IgD-negative memory B cell (primary cell): Measurements from ENCODE around the gene PDE6A. TPM values are rescaled to one million over a fixed set of nuclear protein-coding genes. Genes with fewer than 3 reads are reported as not detected.
"Not testable (repeated sequence)": the region's sequence is repeated elsewhere in the genome, so short reads cannot be mapped to it uniquely, and the experiment has no call there.

Source experiments
- H3K27ac Mint-ChIP-seq, 3 donors: one replicate each; pipeline ENCODE4 v1.8.0; 2020 to 2022; ENCODE audit warnings: mild to moderate bottlenecking in 3 of 3, mixed read lengths in 3 of 3, moderate library complexity in 1 of 3
- H3K27me3 Mint-ChIP-seq: one replicate; pipeline ENCODE4 v1.8.0; 2021; ENCODE audit warnings: mixed read lengths
- H3K36me3 Mint-ChIP-seq: one replicate; pipeline ENCODE4 v1.8.0; 2020; ENCODE audit warnings: mild to moderate bottlenecking, mixed read lengths
- H3K4me1 Mint-ChIP-seq, 3 donors: one replicate each; pipeline ENCODE4 v1.8.0; 2020 to 2022; ENCODE audit warnings: mixed read lengths in 3 of 3, mild to moderate bottlenecking in 1 of 3
- H3K4me3 Mint-ChIP-seq, 4 donors: one replicate each; pipeline ENCODE4 v1.8.0; 2020 to 2022; ENCODE audit warnings: mild to moderate bottlenecking in 4 of 4, mixed read lengths in 4 of 4, moderate library complexity in 3 of 4
- H3K9me3 Mint-ChIP-seq, 3 donors: one replicate each; pipeline ENCODE4 v1.8.0; 2020 to 2021; ENCODE audit warnings: mixed read lengths in 3 of 3, mild to moderate bottlenecking in 1 of 3
- polyA plus RNA-seq: library from polyadenylated mRNA; unstranded; fragments of 300-500 nt; fragmentation: Illumina TruSeq; gene quantifications from one replicate; pipeline ENCODE4 v1.2.3, GENCODE V29; 2021

Gene PDE6A
- polyA plus RNA-seq, 1 donor from 2014 or later = 0.05 TPM

- no peak overlapping the region for H3K27ac Mint-ChIP-seq
- no peak overlapping the region for H3K4me3 Mint-ChIP-seq
- peaks cover 0 to 4% (median 1%) of the 10 kb centered on the region in 3 donors for H3K4me1 Mint-ChIP-seq
- peaks cover 4% of the 10 kb centered on the region for H3K27me3 Mint-ChIP-seq
- no peaks in the 10 kb centered on the region for H3K9me3 Mint-ChIP-seq
- H3K36me3 Mint-ChIP-seq = peaks cover 1% of the 10 kb centered on the region
Observed at GRCh38 chr5:149902177-149902576, 42.4 kb downstream of the PDE6A start.

GRCh38 chr5:149901511-149901910 is 43.1 kb downstream of the PDE6A start:
- Mint-ChIP-seq H3K36me3 (peaks cover 1% of the 10 kb centered on the region), H3K27me3 (peaks cover 8% of the 10 kb centered on the region), H3K4me1 (peaks cover 0 to 4% (median 1%) of the 10 kb centered on the region in 3 donors), H3K9me3 (no peaks in the 10 kb centered on the region), H3K4me3 (no peak overlapping the region), H3K27ac (no peak overlapping the region)

GRCh38 chr5:149900390-149900789 is 44.2 kb downstream of the PDE6A start:
- H3K4me1 Mint-ChIP-seq = peaks cover 0 to 4% (median 1%) of the 10 kb centered on the region in 3 donors
- peaks cover 8% of the 10 kb centered on the region for H3K27me3 Mint-ChIP-seq
- no peaks in the 10 kb centered on the region for H3K36me3 Mint-ChIP-seq
- no peaks in the 10 kb centered on the region for H3K9me3 Mint-ChIP-seq
- no peak overlapping the region for H3K27ac Mint-ChIP-seq
- no peak overlapping the region for H3K4me3 Mint-ChIP-seq

- Mint-ChIP-seq H3K9me3 (no peaks in the 10 kb centered on the region), H3K4me3 (no peak overlapping the region), H3K27me3 (peaks cover 8% of the 10 kb centered on the region), H3K4me1 (no peaks in the 10 kb centered on the region), H3K27ac (no peak overlapping the region), H3K36me3 (no peaks in the 10 kb centered on the region)
Observed at GRCh38 chr5:149898811-149899210, 45.8 kb downstream of the PDE6A start.

GRCh38 chr5:149895416-149896345 is 48.9 kb downstream of the PDE6A start:
- Mint-ChIP-seq H3K36me3 (no peaks in the 10 kb centered on the region), H3K4me3 (no peak overlapping the region), H3K9me3 (no peaks in the 10 kb centered on the region), H3K27ac (peak overlapping the region in 1 of 3 donors; percentile 25), H3K4me1 (no peaks in the 10 kb centered on the region), H3K27me3 (peaks cover 6% of the 10 kb centered on the region)

GRCh38 chr5:149894237-149894636 is 50.4 kb downstream of the PDE6A start:
- Mint-ChIP-seq H3K4me3 (no peak overlapping the region), H3K36me3 (no peaks in the 10 kb centered on the region), H3K27ac (no peak overlapping the region), H3K9me3 (no peaks in the 10 kb centered on the region), H3K27me3 (peaks cover 4% of the 10 kb centered on the region), H3K4me1 (no peaks in the 10 kb centered on the region)

- no peaks in the 10 kb centered on the region for H3K36me3 Mint-ChIP-seq
- no peaks in the 10 kb centered on the region for H3K9me3 Mint-ChIP-seq
- no peak overlapping the region for H3K4me3 Mint-ChIP-seq
- H3K27me3 Mint-ChIP-seq = peaks cover 4% of the 10 kb centered on the region
- H3K4me1 Mint-ChIP-seq = no peaks in the 10 kb centered on the region
- H3K27ac Mint-ChIP-seq = no peak overlapping the region
Observed at GRCh38 chr5:149893403-149893931, 51.1 kb downstream of the PDE6A start.

- Mint-ChIP-seq H3K27me3 (peaks cover 4% of the 10 kb centered on the region), H3K36me3 (no peaks in the 10 kb centered on the region), H3K4me3 (no peak overlapping the region), H3K9me3 (no peaks in the 10 kb centered on the region), H3K4me1 (no peaks in the 10 kb centered on the region), H3K27ac (no peak overlapping the region)
Observed at GRCh38 chr5:149892594-149892993, 52.0 kb downstream of the PDE6A start.

DNA sequence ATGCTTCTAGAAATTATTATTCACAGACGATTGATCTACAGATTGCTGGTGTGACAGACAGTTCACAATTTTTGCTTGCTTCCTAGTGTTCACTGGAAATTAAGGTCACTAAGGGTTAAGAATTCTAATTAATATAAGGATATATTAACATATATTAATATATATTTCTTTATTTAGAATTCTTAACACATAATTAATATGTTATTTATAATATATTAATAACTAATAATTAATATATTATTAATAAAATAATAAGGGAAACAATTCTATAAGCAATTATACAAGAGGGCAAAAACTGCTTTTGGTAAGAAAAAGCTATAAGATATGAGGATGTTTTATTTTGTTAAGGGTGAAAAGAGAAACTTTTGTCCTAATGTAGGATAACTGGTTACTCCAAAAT is 56.3 kb downstream of the PDE6A start:
- H3K9me3 Mint-ChIP-seq = no peaks in the 10 kb centered on the region
- peaks cover 5% of the 10 kb centered on the region for H3K27me3 Mint-ChIP-seq
- H3K36me3 Mint-ChIP-seq = no peaks in the 10 kb centered on the region
- H3K4me3 Mint-ChIP-seq = no peak overlapping the region
- no peaks in the 10 kb centered on the region for H3K4me1 Mint-ChIP-seq
- H3K27ac Mint-ChIP-seq = no peak overlapping the region

DNA sequence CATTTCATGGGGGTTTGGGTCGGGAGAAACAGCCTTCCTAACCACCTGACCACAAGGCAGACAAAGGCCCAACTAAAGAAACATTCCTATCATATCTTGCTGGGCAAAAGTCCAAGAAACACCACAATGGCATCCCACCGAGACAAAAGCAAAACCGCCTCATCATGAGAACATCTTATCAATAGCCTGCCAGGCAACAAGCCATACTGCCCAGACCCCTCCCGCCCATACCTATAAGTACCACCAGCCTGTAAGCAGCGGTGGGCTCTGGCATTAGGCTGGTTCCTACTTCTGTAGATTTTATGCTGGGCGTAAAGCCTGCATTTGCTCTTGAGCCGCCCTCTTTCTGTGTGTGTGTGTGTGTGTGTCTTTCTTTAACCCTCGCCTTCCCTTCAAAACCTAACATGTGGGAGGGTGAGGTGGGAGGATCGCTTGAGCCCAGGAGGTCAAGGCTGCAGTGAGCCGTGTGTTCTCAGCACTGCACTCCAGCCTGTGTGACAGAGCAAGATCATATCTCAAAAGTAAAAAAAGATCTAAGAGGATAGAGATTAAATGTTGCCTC is 56.9 kb downstream of the PDE6A start:
- Mint-ChIP-seq H3K4me3 (no peak overlapping the region), H3K4me1 (no peaks in the 10 kb centered on the region), H3K36me3 (no peaks in the 10 kb centered on the region), H3K9me3 (no peaks in the 10 kb centered on the region), H3K27ac (peak overlapping the region in 1 of 3 donors; percentile 68), H3K27me3 (peaks cover 5% of the 10 kb centered on the region)

DNA sequence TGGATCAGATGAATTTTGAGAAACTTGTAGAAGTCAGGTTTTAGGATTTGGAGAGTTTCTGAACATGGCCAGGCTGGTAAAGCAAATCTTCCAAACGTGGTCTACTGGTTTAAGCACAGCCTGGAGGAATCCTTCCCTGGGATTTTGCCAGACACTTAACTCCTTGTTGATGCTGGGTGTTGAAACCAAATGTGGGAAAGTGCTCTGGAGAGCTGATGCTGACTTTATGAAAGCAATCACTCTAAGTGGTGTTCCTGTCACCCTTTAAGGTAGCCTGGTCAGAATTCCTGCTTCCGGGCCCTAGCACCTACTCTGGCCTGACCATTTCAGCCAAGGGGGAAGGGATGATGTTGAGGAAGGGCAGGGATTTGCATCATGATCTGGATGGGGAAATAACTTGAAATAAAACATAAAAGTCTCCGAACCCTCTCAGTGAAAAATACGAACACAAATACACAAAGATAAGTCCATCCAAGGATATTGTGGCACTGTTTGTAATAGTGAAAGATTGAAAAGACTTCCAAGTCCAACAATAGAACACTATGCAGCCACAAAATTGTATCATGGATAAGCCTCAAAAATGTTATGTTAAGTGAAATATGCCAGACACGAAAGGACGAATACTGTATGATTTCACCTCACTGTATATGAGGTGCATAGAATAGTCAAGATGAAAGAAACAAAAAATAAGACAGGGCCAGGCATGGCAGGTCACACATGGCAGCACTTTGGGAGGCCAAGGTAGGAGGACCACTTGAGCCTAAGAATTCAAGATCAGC is 57.7 kb downstream of the PDE6A start:
- Mint-ChIP-seq H3K27me3 (peaks cover 5% of the 10 kb centered on the region), H3K9me3 (no peaks in the 10 kb centered on the region), H3K4me3 (no peak overlapping the region), H3K4me1 (no peaks in the 10 kb centered on the region), H3K36me3 (no peaks in the 10 kb centered on the region), H3K27ac (no peak overlapping the region)

DNA sequence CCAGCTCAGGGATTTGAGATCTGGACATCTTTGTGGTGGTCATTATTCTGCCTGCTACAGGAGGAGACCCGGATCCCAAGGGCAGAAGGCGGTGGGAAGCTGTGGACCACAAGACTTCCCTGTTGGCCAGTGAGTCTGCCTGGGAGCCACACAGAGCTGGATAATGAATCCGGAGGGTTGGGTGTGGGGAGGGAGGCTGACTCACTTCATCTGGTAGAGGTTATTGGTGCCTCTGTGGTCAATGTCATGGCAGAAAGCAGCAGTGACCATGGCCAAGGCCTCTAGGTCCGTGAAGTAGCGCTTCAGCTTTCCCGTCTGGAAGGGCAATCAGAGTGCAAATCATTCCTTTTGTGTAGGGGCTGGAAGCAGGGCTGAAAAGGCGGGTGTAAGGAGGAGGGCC is 58.5 kb downstream of the PDE6A start:
- Mint-ChIP-seq H3K36me3 (no peaks in the 10 kb centered on the region), H3K27ac (no peak overlapping the region), H3K4me1 (no peaks in the 10 kb centered on the region), H3K27me3 (peaks cover 5% of the 10 kb centered on the region), H3K4me3 (no peak overlapping the region), H3K9me3 (peaks cover 0 to 4% (median 0%) of the 10 kb centered on the region in 3 donors)

DNA sequence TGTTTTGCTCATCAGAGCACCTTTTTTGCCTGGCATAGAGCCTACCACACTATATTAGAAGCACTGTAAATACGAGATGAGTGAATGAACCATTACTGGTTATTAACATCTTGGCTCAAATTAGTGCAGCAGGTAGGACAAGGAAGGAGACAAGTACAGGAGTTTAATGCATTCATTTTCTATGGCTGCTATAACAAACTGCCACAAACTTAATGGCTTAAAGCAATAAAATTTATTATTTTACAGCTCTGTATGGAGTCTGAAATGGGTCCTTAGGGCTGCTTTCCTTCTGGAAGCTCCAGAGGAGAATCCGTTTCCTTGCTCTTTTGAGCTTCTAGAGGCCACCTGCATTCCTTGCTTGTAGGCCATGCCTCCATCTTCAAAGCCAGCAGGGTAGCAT is 59.1 kb downstream of the PDE6A start:
- Mint-ChIP-seq H3K36me3 (no peaks in the 10 kb centered on the region), H3K4me3 (no peak overlapping the region), H3K27me3 (peaks cover 5% of the 10 kb centered on the region), H3K9me3 (peaks cover 0 to 4% (median 0%) of the 10 kb centered on the region in 3 donors), H3K27ac (no peak overlapping the region), H3K4me1 (no peaks in the 10 kb centered on the region)

GRCh38 chr5:149883550-149883949 is 61.0 kb downstream of the PDE6A start:
- peaks cover 0 to 4% (median 2%) of the 10 kb centered on the region in 3 donors for H3K9me3 Mint-ChIP-seq
- H3K36me3 Mint-ChIP-seq = no peaks in the 10 kb centered on the region
- no peak overlapping the region for H3K4me3 Mint-ChIP-seq

DNA sequence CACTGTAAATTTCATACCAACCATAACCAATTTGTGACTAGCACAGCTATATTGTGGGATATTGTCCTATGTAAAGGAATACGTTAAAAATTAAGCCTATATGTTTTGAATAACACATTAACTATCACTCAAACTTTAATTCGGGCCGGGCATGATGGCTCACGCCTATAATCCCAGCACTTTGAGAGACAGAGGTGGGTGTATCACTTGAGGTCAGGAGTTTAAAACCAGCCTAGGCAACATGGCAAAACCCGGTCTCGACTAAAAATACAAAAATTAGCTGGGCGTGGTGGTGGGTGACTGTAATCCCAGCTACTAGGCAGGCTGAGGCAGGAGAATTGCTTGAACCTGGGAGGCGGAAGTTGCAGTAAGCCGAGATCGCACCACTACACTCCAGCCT is 62.0 kb downstream of the PDE6A start:
- not testable (repeated sequence) for H3K4me1 Mint-ChIP-seq, H3K4me3 Mint-ChIP-seq, H3K9me3 Mint-ChIP-seq, H3K36me3 Mint-ChIP-seq, H3K27ac Mint-ChIP-seq, H3K27me3 Mint-ChIP-seq

More at GRCh38 chr5:149883550-149883949, 61.0 kb downstream of the PDE6A start:
- Mint-ChIP-seq H3K27me3 (peaks cover 5% of the 10 kb centered on the region), H3K27ac (no peak overlapping the region), H3K4me1 (no peaks in the 10 kb centered on the region)
